Hematopoietic multipotent progenitor cell treated with erythropoietin and hydrocortisone succinate and interleukin-3 and kit ligand, for 6 days (in vitro differentiated cells): ENCODE results near the gene UBE2QL1.

Experiments used
- DNase-seq: peaks from one replicate; pipeline ENCODE4 v3.0.0-alpha.2; 2015

UBE2QL1 gene

DNA sequence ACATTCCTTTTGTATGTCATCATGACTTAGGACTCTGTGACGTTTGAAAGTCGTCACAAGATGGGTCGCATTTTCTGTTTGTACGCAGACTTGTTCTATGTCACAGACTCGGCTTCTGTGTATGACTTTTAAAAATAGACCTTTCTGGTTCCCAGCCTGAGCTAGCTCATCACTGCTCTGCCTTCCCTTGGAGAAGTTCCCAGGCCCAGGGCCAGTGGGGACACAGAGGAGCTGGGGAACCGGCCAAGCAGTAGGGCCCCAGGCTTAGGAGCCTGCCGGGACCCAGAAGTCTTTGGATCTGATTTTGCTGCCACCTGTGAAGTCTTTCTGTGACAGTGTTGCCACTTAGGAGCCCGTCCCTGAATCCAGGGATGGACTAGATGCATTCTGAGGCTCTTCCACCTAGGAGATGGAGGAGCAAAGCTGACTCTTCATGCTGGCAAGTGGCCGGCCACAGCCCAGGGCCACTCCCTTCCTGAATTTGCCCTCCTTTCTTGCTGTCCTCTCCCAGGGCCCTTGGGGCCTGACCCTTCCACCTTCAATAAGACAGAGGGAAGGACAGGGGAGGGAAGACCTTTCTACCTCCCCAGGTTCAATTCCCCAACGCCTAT is 18.1 kb upstream of the UBE2QL1 start:
- DNase-seq = no peak

DNA sequence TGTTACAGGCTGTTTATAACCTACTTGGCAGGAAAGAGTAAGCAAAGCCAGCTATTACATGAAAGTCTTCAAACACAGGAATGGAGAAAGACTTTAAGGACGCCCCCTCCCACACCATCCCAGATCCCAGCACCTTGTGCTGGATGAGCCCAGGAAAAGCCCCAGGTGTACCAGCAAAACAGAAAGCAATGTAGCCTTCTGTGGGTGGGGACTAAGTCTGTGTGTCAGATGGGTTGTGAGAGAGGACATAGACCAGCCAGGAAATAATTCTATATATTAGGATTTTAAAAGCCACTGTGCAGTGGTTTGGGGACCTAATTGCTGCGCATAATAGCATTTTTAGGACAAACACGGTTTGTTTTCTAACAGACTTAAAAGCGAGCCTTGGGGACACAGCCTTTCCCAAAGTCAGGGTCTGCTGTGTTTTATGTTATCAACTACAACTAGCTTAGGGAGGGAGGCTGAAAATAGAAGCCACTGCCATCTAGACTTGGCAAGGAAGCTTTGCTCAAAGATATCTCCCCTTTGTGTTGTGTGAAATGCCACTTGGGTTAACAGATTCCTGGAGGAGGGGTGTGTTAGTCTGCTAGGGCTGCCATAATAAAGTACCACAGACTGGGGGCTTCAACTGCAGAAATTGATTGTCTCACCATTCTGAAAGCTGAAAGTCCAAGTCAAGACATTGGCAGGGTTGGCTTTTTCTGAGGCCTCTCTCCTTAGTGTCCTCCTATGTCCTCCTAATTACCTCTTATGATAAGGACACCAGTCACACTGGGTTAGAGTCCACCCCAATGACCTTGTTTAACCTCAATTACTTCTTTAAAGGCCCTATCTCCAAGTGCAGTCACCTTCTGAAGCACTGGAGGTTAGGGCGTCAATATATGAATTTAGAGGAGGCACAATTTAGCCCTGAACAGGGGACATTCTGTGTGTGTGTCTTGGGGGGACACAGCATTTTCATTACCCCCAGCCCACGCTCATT is 17.2 kb upstream of the UBE2QL1 start:
- DNase-seq = no peak

DNA sequence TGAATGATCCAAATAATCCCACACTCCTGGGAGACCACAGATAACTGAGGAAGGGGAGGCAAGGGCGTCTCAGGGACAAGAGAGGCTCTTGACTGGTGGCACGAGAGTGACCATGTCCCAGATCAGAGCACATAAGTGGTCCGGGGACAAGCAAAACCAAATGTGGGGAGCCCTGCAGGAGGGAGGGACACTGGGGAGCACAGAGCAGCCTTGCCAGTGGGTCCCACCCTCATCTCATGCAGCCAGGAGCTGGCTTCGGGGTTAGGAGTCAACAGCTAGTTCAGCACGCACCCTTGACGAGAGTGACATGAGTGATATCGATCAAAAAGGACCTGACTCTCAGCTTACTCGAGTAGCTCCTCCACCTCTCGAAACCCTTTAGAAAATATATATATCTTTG is 16.5 kb upstream of the UBE2QL1 start:
- no peak for DNase-seq

DNA sequence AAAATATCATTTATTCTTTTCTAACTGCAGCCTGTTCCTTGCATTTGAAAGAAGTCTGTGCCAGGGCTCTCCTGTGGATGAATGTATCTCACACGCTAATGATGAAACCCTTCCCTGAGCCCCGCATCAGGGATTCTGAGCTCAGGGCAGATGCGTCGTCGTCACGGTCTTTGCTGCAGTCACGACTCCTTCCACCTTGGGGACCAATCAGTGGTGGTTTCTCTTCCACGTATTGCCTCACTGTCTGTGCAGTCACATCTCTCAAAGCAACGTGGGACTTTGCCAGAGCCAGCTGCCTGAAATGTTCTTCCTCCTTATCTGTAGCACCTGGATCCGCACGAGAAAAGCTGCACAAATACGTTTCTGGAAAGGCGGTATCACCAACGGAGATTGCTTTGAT is 13.9 kb upstream of the UBE2QL1 start:
- no peak for DNase-seq

DNA sequence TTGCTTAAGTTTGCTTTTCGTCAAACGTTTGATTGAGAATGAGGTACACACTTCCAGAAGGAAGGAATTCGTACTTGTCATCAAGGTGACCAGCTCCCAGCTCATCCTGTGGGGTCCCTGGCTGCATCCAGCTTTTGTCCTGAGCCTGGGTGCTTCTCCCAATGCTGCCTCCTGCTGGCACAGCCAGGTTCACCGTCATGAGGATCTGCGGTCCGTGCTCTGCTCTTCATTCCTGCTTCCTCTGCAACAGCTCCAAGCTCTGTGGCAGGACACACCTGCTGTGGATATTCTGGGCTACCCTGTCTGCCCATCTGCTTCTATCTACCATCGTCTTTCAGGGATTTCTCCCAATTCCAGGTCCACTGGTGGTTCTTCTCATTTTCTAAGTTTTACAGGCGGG is 13.3 kb upstream of the UBE2QL1 start:
- DNase-seq = peak; percentile 18

GRCh38 chr5:6436715-6437331 is 11.8 kb upstream of the UBE2QL1 start:
- no peak for DNase-seq

GRCh38 chr5:6439588-6440550 is 8.8 kb upstream of the UBE2QL1 start:
- no peak for DNase-seq

DNA sequence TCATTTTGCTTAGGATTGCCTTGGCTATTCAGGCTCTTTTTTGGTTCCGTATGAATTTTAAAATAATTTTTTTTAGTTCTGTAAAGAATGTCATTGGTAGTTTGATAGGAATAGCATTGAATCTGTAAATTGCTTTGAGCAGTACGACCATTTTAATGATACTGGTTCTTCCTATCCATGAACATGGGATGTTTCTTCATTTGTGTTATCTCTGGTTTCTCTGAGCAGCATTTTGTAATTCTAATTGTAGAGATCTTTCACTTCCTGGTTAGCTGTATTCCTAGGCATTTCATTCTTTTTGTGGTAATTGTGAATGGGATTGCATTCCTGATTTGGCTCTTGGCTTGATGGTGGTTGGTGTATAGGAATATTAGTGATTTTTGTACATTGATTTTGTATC is 6.3 kb upstream of the UBE2QL1 start:
- no peak for DNase-seq

GRCh38 chr5:6443326-6443725 is 5.3 kb upstream of the UBE2QL1 start:
- DNase-seq = no peak

DNA sequence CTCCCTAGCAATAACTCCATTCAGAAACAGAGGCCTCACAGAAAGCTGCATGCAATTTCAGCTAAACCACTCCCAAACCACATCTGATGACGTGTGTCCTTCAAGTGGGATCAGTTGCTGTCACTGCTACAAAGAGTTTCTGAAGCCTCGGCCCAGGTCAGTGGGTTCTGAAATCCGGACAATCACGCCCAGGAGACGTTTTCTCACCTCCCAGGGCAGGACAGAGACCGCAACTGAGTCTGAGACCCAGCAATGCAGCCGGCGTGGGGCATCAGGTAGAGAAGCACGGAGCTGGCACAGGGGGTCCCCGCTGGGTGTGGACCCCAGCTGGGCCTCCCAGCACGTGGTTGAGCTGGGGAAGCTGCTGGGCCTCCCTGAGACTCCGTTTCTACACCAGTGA is 2.6 kb upstream of the UBE2QL1 start:
- DNase-seq = no peak

DNA sequence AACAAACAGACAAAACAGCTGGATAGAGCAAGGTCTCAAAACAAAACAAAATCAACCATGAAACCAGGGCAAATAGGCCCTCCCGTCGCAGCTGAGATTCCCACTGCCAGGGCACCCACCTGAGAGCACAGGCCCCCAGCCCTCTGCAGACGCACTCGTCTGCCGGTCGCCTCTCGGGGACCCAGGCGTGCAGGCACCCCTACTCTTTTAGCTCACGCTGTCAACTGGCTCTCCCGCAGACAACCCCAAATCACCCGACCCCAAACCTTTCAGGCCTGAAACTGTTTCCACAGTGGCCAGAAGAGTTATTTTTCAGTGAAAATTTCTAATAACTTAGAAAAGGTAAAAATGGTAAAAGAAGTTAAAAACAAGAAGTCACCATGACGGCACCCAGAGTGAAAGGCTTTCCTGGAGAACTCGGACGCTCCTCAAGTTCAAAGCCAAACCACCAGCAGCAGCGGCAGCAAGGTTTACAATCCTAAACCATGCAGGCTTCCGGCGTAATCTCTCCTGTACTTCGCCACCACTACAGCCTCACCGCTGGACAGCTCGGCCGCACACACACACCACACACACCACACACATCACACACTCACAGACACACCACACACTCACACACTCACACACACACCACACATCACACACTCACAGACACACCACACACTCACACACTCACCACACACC is 1.9 kb upstream of the UBE2QL1 start:
- DNase-seq = peak; percentile 15

- no peak for DNase-seq
Observed at GRCh38 chr5:6447384-6448140, 1.1 kb upstream of the UBE2QL1 start.

GRCh38 chr5:6448141-6448491 is 543 bp upstream of the UBE2QL1 start:
- no peak for DNase-seq

GRCh38 chr5:6449465-6450158 is 953 bp downstream of the UBE2QL1 start:
- no peak for DNase-seq

- DNase-seq = no peak
Observed at GRCh38 chr5:6450319-6450833, 1.7 kb downstream of the UBE2QL1 start.

DNA sequence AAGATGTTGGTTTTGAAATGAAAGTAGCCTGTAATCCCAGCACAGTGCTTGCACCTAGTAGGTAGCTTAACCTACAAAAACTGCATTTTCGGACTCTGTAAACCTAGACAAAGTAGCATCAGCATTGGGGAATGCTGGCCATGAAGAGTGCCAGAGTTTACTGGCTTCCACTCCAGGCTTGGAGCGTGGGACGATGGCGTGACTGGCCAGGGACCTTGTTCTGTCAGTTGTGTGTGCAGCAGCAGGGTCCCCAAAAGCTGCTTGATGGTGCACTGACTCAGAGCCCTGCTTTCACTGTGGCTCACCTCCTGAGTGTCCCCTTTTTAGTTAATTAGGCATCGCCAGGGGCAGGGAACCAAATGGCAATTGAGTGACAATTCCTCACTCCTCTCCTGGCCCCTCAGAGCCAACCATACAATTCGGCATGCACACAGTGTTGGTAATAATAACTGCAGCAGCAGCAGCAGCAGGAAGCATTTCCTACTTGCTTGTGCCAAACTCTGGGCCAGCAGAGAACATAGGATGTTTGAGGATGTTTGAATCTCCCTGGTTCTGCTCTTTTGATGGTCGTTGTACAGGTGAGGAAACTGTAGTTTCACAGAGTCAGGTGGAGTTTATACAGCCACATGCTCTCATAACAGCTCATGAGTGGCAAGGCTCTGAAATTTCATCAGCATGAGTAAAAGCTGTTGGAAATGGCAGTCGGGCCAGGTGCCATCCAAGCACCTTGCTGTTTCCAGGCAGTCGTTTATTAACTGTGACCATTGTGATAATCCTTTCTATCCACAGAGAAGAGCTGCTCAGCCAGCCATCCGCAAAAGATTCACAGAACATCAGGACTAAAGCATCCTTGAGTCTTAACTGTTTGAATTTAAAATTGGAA is 4.2 kb downstream of the UBE2QL1 start:
- DNase-seq = no peak

GRCh38 chr5:6453937-6454560 is 5.4 kb downstream of the UBE2QL1 start:
- no peak for DNase-seq

- DNase-seq = no peak
Observed at GRCh38 chr5:6454628-6455053, 6.0 kb downstream of the UBE2QL1 start.
